OCI-LY1 (cell line): Measurements from ENCODE around the gene FOXJ1.

Source experiments
- EZH2 ChIP-seq: fragments of 200-600 bp; sonication (generic), shearing (Covaris generic); IDR thresholded peaks from 2 replicates; pipeline ENCODE4 v1.8.0; 2017; ENCODE audit warnings: borderline replicate concordance, mixed run types, mild to moderate bottlenecking, antibody characterized with exemption, low read length, moderate library complexity, mixed read lengths
- TF ChIP-seq, protein P1 (sequence below): fragments of 200-600 bp; sonication (generic), shearing (Covaris generic); IDR thresholded peaks from 2 replicates; pipeline ENCODE4 v1.5.1; 2017; ENCODE audit warnings: mild to moderate bottlenecking, antibody characterized with exemption, low read length, moderate library complexity, mixed read lengths

DNA sequence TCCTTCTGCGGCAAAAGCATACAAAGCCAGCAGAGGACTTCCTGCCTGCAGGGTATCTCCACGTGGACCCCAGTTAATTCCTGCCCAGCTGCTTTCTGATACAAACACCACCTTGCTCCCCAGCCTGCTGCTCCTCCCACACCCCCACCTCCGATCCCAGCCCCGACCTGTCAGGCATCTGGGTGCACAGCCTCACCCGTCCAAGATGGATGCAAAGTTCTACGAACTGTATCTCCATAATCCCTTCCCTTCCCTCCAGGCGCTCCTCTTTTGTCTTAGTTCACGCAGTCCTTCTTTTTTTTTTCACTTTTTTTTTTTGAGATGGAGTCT is 15.6 kb upstream of the FOXJ1 start:
- TF ChIP-seq, protein P1, sequence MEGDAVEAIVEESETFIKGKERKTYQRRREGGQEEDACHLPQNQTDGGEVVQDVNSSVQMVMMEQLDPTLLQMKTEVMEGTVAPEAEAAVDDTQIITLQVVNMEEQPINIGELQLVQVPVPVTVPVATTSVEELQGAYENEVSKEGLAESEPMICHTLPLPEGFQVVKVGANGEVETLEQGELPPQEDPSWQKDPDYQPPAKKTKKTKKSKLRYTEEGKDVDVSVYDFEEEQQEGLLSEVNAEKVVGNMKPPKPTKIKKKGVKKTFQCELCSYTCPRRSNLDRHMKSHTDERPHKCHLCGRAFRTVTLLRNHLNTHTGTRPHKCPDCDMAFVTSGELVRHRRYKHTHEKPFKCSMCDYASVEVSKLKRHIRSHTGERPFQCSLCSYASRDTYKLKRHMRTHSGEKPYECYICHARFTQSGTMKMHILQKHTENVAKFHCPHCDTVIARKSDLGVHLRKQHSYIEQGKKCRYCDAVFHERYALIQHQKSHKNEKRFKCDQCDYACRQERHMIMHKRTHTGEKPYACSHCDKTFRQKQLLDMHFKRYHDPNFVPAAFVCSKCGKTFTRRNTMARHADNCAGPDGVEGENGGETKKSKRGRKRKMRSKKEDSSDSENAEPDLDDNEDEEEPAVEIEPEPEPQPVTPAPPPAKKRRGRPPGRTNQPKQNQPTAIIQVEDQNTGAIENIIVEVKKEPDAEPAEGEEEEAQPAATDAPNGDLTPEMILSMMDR = no peak
- no peak for TF ChIP-seq EZH2
